ENCODE measurements around the gene HK2. TPM values are rescaled to one million over a fixed set of nuclear protein-coding genes. Genes with fewer than 3 reads are reported as not detected.
"Not testable (repeated sequence)": the region's sequence is repeated elsewhere in the genome, so short reads cannot be mapped to it uniquely, and the experiment has no call there.

HK2 gene
- 11.3 and 17.1 TPM in 2 replicates for total RNA-seq (2014; rRNA removed; shearing (Covaris generic))

DNA sequence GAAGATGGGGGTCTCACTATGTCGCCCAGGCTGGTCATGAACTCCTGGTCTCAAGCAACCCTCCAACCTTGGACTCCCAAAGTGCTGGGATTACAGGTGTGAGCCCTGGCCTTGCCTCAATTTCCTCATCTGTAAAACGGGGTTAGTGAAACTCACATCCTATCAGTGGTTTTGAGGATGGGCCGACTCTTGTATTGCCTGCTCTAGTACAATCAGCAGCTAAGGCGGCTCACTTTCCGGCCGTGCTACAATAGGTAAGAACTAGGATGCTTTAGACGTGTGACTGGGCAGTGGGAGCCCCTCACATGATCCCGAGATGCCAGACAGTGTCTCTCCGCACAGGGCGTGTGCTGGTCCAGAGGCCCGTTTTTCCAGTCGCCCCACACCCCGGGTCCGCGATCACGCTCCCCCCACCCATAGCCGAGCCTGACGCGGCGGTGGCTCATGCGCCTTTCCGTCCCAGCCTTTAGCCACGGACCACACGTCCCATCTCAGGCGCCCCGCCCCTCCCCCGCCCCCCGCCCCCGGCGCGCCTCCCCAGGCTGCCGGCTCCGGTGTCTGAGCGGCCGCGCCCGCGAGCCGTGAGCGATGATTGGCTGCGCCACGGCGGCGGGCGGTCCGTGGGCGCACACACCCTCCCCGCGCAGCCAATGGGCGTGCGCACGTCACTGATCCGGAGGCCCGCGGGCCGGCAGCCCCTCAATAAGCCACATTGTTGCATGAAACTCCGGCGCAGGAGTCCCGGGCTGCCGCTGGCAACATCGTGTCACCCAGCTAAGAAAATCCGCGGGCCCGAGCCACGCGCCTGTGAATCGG is at the start of gene HK2:
HK2 (plus strand) TSS at position 710 of the 816 bp plus-strand sequence. CDS start 454 bp downstream, outside the sequence.
- in situ Hi-C loops (cut with HindIII; ENCODE audit: low sequenced_read_pairs), result no loop called here
- DNase-seq (ENCODE audit: low spot score), result peak; percentile 33

DNA sequence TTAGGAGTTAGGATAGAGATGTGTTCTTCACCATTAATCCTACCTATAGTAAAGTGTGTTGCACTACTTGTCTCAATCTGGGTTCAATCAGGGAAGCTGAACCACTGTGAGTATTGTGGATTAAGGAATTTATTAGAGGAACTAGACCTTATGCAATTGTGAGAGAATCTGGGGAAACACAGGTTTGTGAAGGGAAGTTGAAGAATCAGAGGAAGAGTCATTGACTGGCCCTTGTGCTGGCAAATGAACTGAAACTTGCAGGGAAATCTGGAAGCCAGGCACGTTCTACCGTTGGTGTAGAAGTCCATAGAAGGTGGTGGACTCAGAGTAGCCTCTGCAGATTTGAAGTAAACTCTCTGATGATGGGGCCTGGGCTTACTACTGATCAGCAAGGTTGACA is 44.7 kb upstream of the HK2 start:
- in situ Hi-C loops (cut with HindIII; ENCODE audit: low sequenced_read_pairs), result no loop called here
- DNase-seq (ENCODE audit: low spot score), result no peak

DNA sequence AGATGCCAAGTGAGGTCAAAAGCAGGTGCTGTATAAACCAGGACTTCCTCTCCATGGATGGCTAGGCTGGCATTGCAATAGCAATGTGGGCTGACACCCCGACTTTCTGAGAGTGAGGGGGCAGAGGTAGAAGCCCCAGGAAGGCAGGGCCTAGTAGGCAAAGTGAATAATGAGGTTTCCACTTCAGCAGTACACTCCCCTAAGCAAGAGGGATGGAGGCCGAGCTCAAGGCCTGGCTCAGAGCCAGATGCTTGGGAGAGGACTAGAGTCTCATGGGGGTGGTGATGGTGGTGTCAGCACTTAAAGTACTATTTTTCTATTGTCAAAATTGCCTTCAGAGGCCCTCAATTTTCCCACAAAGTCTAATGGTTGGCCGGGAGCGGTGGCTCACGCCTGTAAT is 41.6 kb upstream of the HK2 start:
- in situ Hi-C loops (cut with HindIII; ENCODE audit: low sequenced_read_pairs), result no loop called here
- no peak for DNase-seq (ENCODE audit: low spot score)

DNA sequence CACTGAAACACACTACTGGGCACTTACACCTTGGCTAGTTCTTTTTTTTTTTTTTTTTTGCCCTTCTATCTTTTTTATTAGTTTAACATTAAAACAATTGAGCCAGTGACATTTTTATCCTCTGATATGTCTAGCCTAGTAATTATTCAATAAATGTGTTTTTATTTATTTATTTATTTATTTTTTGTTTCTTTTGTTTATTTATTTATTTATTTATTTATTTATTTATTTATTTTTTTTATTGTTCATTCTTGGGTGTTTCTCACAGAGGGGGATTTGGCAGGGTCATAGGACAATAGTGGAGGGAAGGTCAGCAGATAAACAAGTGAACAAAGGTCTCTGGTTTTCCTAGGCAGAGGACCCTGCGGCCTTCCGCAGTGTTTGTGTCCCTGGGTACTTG is 39.0 kb upstream of the HK2 start:
- in situ Hi-C loops (cut with HindIII; ENCODE audit: low sequenced_read_pairs); DNase-seq (ENCODE audit: low spot score): not testable (repeated sequence)

GRCh38 chr2:74806355-74806839 is 27.5 kb upstream of the HK2 start:
- no peak for DNase-seq (ENCODE audit: low spot score)
- in situ Hi-C loops (cut with HindIII; ENCODE audit: low sequenced_read_pairs), result no loop called here

- in situ Hi-C loops (cut with HindIII; ENCODE audit: low sequenced_read_pairs), result no loop called here
Measured at GRCh38 chr2:74806920-74807319, 27.0 kb upstream of the HK2 start.

GRCh38 chr2:74812787-74813590 is 20.9 kb upstream of the HK2 start:
- in situ Hi-C loops (cut with HindIII; ENCODE audit: low sequenced_read_pairs), result no loop called here
- no peak for DNase-seq (ENCODE audit: low spot score)

More at GRCh38 chr2:74806920-74807319, 27.0 kb upstream of the HK2 start:
- DNase-seq (ENCODE audit: low spot score), result no peak

DNA sequence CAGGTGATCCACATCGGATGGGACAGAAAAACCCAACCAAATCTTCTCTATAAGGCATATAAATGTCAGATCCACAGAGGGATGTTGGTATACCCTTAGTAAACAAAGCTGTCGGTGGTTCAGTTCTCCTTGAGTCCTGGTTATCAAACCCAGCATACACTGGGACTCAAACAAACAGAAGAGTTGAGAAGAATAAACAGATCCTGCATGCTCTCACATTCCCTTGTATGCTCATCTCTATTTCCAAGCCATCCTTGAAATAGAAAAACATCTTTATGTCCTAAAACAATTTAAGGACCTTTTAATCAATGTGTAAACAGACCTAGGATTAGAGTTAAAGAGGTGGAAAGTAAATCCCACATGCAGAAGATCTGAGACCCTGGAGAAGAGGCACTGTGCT is 19.8 kb upstream of the HK2 start:
- DNase-seq (ENCODE audit: low spot score), result no peak
- in situ Hi-C loops (cut with HindIII; ENCODE audit: low sequenced_read_pairs), result no loop called here

DNA sequence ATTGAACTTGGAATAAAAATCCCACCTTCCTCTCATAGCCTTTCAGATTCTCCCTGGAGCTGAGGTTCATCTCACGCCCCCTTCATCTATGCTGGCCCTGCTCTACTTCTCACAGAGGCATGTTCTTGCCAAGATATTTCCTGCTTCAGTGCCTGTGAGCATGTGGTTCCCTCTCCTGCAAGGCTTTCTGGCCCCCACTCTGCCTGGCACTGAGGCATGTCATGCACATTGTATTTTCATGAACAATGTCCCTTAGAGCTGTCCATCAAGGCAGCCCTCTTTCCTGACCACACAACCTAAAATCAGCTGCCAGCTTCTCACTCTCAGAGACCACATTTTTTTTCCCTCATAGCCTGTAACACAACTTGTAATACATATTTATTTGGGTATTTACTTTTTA is 18.0 kb upstream of the HK2 start:
- in situ Hi-C loops (cut with HindIII; ENCODE audit: low sequenced_read_pairs), result no loop called here
- no peak for DNase-seq (ENCODE audit: low spot score)

GRCh38 chr2:74816540-74817303 is 17.2 kb upstream of the HK2 start:
- in situ Hi-C loops (cut with HindIII; ENCODE audit: low sequenced_read_pairs), result no loop called here
- no peak for DNase-seq (ENCODE audit: low spot score)

DNA sequence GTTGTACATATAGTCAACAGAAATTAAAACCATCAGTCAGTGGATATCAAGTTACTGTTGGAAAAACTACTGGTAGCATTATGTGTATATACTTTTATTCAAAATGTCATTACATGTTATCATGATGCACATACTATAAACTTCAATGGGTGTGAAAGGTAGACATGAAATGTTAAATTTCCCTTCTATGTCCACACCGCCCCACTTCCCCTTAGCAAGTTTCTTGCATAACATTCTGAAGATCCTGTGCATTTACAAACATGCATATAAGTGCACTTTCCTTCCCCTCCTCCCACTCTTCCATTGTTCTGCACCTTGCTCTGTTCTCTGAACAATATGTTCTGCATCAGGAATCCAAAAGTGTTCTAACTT is 16.6 kb upstream of the HK2 start:
- in situ Hi-C loops (cut with HindIII; ENCODE audit: low sequenced_read_pairs), result no loop called here
- DNase-seq (ENCODE audit: low spot score), result no peak

- DNase-seq (ENCODE audit: low spot score), result no peak
- in situ Hi-C loops (cut with HindIII; ENCODE audit: low sequenced_read_pairs), result no loop called here
Measured at GRCh38 chr2:74819702-74820101, 14.2 kb upstream of the HK2 start.

- DNase-seq (ENCODE audit: low spot score), result no peak
- in situ Hi-C loops (cut with HindIII; ENCODE audit: low sequenced_read_pairs), result no loop called here
Measured at GRCh38 chr2:74821177-74822126, 12.5 kb upstream of the HK2 start.

GRCh38 chr2:74822771-74823566 is 11.0 kb upstream of the HK2 start:
- peak; percentile 69 for DNase-seq (ENCODE audit: low spot score)
- in situ Hi-C loops (cut with HindIII; ENCODE audit: low sequenced_read_pairs), result no loop called here

- in situ Hi-C loops (cut with HindIII; ENCODE audit: low sequenced_read_pairs), result no loop called here
- DNase-seq (ENCODE audit: low spot score), result no peak
Measured at GRCh38 chr2:74824679-74825078, 9.2 kb upstream of the HK2 start.

DNA sequence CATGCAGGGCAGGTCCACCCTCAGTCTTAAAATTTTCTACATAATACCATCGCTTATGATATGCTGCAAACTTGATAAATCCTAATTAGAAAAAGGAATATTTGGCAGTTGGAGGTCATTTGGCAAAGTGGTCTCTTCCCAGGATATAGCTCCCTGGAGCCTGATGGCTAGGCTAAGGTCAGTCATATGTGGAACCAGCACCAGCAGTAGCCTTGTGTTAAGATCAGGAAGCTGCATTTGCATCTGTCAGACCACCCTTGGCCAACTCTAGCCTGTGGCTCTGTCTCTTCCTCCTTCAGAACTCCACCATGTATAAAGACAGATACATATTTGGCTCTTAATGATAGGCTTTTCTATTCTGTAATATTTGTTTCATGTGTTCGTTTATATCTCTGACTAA is 5.4 kb upstream of the HK2 start:
- in situ Hi-C loops (cut with HindIII; ENCODE audit: low sequenced_read_pairs), result no loop called here
- no peak for DNase-seq (ENCODE audit: low spot score)

GRCh38 chr2:74831693-74832530 is 2.0 kb upstream of the HK2 start:
- in situ Hi-C loops (cut with HindIII; ENCODE audit: low sequenced_read_pairs), result no loop called here
- DNase-seq (ENCODE audit: low spot score), result no peak

Measured in G401 (cell line).